GM12875 (cell line): Measurements from ENCODE around the gene NFILZ.

ENCODE experiments used
- H3K4me3 ChIP-seq: one replicate; pipeline ENCODE4 v1.5.1; 2011; ENCODE audit warnings: low read depth, low read length, control low read depth
- TF ChIP-seq, protein P1 (sequence below): IDR thresholded peaks from 2 replicates; pipeline ENCODE4 v1.5.1; 2011; ENCODE audit warnings: low read depth, mild to moderate bottlenecking, control low read depth, inconsistent platforms, low read length, moderate library complexity, borderline replicate concordance; ENCODE audit not compliant: insufficient read depth

NFILZ gene

DNA sequence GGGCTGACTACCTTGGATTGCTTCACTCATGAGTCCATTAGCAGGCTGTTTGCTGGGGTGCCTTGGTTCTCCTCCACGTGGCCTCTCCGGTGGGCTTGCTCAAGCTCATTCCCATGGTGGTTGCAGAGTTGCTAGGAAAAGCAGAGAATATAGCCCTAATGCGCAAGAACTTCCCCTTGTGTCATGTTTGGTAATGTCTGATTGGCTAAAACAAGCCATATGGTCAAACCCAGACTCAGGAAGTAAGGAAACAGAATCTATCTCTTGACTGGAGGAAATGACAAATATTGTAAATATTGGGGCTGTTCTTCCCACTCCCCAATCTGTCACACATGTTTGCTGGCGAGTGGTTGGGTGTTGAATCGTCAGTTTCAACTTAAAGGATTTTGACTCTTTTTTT lies 12.1 kb downstream of the NFILZ start:
- TF ChIP-seq, protein P1, sequence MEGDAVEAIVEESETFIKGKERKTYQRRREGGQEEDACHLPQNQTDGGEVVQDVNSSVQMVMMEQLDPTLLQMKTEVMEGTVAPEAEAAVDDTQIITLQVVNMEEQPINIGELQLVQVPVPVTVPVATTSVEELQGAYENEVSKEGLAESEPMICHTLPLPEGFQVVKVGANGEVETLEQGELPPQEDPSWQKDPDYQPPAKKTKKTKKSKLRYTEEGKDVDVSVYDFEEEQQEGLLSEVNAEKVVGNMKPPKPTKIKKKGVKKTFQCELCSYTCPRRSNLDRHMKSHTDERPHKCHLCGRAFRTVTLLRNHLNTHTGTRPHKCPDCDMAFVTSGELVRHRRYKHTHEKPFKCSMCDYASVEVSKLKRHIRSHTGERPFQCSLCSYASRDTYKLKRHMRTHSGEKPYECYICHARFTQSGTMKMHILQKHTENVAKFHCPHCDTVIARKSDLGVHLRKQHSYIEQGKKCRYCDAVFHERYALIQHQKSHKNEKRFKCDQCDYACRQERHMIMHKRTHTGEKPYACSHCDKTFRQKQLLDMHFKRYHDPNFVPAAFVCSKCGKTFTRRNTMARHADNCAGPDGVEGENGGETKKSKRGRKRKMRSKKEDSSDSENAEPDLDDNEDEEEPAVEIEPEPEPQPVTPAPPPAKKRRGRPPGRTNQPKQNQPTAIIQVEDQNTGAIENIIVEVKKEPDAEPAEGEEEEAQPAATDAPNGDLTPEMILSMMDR, result no peak
- H3K4me3 ChIP-seq, result no peak overlapping the region

DNA sequence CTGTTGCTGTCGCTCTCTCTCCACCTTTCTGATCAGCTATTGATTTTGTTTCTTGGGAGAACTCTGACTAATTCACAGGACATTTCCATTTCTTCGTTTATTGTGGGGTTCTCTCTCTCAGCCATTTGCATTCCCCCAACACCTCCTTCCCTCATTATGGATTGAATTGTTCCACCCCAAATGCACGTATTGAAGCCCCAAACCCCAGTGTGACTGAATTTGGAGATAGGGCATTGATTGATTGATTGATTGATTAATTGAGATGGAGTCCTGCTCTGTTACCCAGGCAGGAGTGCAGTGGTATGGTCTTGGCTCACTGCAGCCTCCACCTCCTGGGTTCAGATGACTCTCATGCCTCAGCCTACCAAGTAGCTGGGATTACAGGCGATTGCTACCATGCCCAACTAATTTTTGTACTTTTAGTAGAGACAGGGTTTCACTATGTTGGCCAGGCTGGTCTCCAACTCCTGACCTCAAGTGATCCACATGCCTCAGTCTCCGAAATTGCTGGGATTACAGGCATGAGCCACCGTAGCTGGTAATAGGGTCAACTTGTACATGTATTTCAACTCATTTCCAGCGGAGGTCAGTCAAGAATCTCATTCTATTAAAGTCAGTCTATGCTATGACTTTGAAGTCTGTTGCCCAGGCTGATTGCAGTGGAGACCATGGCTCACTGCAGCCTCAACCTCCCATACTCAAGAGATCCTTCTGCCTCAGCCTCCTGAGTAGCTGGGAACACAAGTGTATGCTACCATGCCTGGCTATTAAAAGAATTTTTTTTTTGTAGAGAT lies 13.6 kb downstream of the NFILZ start:
- TF ChIP-seq, protein P1, result no peak
- H3K4me3 ChIP-seq, result no peak overlapping the region

DNA sequence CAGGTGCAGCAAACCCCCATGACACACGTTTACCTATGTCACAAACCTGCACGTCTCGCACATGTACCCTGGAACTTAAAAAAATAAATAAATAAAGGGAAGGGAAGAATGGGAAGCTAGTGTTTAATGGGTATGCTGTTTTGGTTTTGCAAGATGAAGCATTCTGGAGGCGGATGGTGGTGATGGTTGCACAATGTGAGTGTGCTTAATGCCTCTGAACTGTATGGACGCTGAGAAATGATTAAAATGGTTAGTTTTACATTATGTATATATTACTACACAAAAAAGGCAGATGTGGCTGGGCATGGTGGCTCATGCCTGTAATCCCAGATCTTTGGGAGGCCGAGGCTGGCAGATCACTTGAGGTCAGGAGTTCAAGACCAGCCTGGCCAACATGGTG lies 17.8 kb downstream of the NFILZ start:
- no peak overlapping the region for H3K4me3 ChIP-seq
- TF ChIP-seq, protein P1, result no peak

GRCh38 chr19:8654591-8655339 lies 24.3 kb downstream of the NFILZ start:
- TF ChIP-seq, protein P1, result peak; percentile 92
- no peak overlapping the region for H3K4me3 ChIP-seq

GRCh38 chr19:8655340-8655709 lies 24.9 kb downstream of the NFILZ start:
- TF ChIP-seq, protein P1, result no peak
- no peak overlapping the region for H3K4me3 ChIP-seq

- TF ChIP-seq, protein P1, result no peak
- no peak overlapping the region for H3K4me3 ChIP-seq
Observed at GRCh38 chr19:8657869-8658268, 27.4 kb downstream of the NFILZ start.

- no peak overlapping the region for H3K4me3 ChIP-seq
- TF ChIP-seq, protein P1, result no peak
Observed at GRCh38 chr19:8659905-8660304, 29.5 kb downstream of the NFILZ start.
